Measurements from ENCODE around the gene HSPBP1.
"Not testable (repeated sequence)": the region's sequence is repeated elsewhere in the genome, so short reads cannot be mapped to it uniquely, and the experiment has no call there.

HSPBP1 gene

GRCh38 chr19:55226788-55227187, 53.1 kb downstream of the HSPBP1 start:
- H3K4me1 ChIP-seq (ENCODE audit: insufficient read depth, poor library complexity, severe bottlenecking): no peaks in the 10 kb centered on the region
- no peaks in the 10 kb centered on the region for H3K27me3 ChIP-seq (ENCODE audit: insufficient read depth, poor library complexity, severe bottlenecking)
- peaks cover 23% of the 10 kb centered on the region; the same call in 1 of the 2 replicates for H3K36me3 ChIP-seq (ENCODE audit: low read depth)
- H3K9me3 ChIP-seq (ENCODE audit: severe bottlenecking): no peaks in the 10 kb centered on the region
- H3K27ac ChIP-seq (ENCODE audit: poor library complexity, severe bottlenecking): no peak overlapping the region
- TF ChIP-seq CTCF (IDR thresholded peaks at IDR 0.05; ENCODE audit: poor library complexity, severe bottlenecking): no peak
- DNase-seq (ENCODE audit: low spot score) (no peak), ATAC-seq (ENCODE audit: low read depth) (no peak)
- no peak overlapping the region for H3K4me3 ChIP-seq (ENCODE audit: severe bottlenecking)

DNA sequence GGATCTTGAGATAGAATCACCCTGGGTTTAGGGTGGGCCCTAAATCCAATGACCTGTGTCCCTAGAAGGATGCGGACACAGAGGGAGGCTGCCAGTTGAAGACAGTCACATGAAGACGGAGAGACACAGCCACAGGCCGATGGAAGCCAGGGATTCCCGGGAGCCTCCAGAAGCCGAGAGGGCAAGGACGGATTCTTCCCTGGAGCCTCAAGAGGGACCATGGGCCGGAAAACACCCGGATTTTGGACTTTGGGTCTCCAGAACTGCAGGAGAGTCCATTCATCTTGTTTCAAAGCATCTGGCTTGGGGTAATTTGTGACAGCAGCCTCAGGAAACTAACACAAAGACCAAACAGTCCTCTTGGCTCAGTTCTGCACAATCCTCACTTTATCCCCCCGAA, 53.6 kb downstream of the HSPBP1 start:
- ATAC-seq (ENCODE audit: low read depth) (no peak), DNase-seq (ENCODE audit: low spot score) (no peak)
- no peak for TF ChIP-seq CTCF (IDR thresholded peaks at IDR 0.05; ENCODE audit: poor library complexity, severe bottlenecking)
- H3K27ac ChIP-seq (ENCODE audit: poor library complexity, severe bottlenecking): no peak overlapping the region
- no peaks in the 10 kb centered on the region for H3K4me1 ChIP-seq (ENCODE audit: insufficient read depth, poor library complexity, severe bottlenecking)
- no peak overlapping the region for H3K4me3 ChIP-seq (ENCODE audit: severe bottlenecking)
- H3K9me3 ChIP-seq (ENCODE audit: severe bottlenecking): no peaks in the 10 kb centered on the region
- no peaks in the 10 kb centered on the region for H3K27me3 ChIP-seq (ENCODE audit: insufficient read depth, poor library complexity, severe bottlenecking)
- peaks cover 18% of the 10 kb centered on the region; the same call in 1 of the 2 replicates for H3K36me3 ChIP-seq (ENCODE audit: low read depth)

DNA sequence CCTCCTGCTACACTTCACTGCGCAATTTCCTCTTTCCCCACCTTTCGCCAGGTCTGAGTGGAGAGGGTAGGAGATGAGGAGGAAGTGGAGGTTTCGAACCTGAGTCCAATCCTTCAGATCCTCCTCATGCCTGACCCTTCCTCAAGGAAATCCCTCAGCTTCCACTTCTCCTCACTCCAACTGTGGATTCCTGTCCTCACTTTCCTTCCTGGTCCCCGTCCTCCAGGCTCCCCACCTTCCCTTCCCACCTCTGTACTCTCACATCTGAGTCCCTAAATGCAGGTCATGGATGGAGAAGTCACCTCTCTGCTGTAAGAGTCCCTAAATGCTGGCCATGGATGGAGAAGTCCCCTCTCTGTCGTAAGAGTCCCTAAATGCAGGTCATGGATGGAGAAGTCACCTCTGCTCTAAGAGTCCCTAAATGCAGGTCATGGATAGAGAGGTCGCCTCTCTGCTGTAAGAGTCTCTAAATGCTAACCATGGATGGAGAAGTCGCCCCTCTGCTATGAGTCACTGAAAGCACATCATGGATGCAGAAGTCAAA, 54.4 kb downstream of the HSPBP1 start:
- Histone ChIP-seq H3K27ac (ENCODE audit: poor library complexity, severe bottlenecking) (no peak overlapping the region), H3K27me3 (ENCODE audit: insufficient read depth, poor library complexity, severe bottlenecking) (no peaks in the 10 kb centered on the region), H3K9me3 (ENCODE audit: severe bottlenecking) (no peaks in the 10 kb centered on the region), H3K4me1 (ENCODE audit: insufficient read depth, poor library complexity, severe bottlenecking) (no peaks in the 10 kb centered on the region), H3K4me3 (ENCODE audit: severe bottlenecking) (no peak overlapping the region), H3K36me3 (ENCODE audit: low read depth) (0 out of 2 replicates have a peak, but pooled peaks cover 17% of the 10 kb centered on the region)
- TF ChIP-seq CTCF (IDR thresholded peaks at IDR 0.05; ENCODE audit: poor library complexity, severe bottlenecking): no peak
- no peak for DNase-seq (ENCODE audit: low spot score)
- ATAC-seq (ENCODE audit: low read depth): no peak

DNA sequence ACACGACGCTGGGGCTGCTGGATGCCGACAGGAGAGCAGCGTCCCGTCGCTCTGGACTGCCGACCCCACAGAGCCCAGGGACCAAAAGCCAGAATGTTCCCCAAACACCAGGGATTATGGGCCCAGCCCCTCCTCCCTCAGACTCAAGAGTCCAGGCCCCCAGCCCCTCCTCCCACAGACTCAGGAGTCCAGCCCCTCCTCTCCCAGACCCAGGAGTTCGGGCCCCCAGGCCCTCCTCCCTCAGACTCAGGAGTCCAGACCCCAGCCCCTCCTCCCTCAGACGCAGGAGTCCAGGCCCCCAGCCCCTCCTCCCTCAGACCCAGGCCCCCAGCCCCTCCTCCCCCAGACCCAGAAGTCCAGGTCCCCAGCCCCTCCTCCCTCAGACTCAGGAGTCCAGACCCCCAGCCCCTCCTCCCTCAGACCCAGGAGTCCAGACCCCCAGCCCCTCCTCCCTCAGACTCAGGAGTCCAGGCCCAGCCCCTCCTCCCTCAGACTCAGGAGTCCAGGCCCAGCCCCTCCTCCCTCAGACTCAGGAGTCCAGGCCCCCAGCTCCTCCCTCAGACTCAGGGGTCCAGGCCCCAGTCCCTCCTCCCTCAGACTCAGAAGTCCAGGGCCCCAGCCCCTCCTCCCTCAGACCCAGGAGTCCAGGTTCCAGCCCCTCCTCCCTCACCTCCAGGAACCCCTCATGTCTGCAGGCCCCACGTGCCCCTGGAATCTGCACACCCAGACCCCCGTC, 55.1 kb downstream of the HSPBP1 start:
- H3K27me3 ChIP-seq (ENCODE audit: insufficient read depth, poor library complexity, severe bottlenecking); H3K4me1 ChIP-seq (ENCODE audit: insufficient read depth, poor library complexity, severe bottlenecking); DNase-seq (ENCODE audit: low spot score); H3K27ac ChIP-seq (ENCODE audit: poor library complexity, severe bottlenecking); ATAC-seq (ENCODE audit: low read depth); H3K9me3 ChIP-seq (ENCODE audit: severe bottlenecking); H3K4me3 ChIP-seq (ENCODE audit: severe bottlenecking): not testable (repeated sequence)
- H3K36me3 ChIP-seq (ENCODE audit: low read depth): 0 out of 2 replicates have a peak, but pooled peaks cover 12% of the 10 kb centered on the region

GRCh38 chr19:55224038-55224665, 55.8 kb downstream of the HSPBP1 start:
- no peak overlapping the region for H3K4me3 ChIP-seq (ENCODE audit: severe bottlenecking)
- H3K4me1 ChIP-seq (ENCODE audit: insufficient read depth, poor library complexity, severe bottlenecking): no peaks in the 10 kb centered on the region
- DNase-seq (ENCODE audit: low spot score) (no peak), ATAC-seq (ENCODE audit: low read depth) (no peak)
- H3K27ac ChIP-seq (ENCODE audit: poor library complexity, severe bottlenecking): no peak overlapping the region
- H3K27me3 ChIP-seq (ENCODE audit: insufficient read depth, poor library complexity, severe bottlenecking): no peaks in the 10 kb centered on the region
- TF ChIP-seq CTCF (IDR thresholded peaks at IDR 0.05; ENCODE audit: poor library complexity, severe bottlenecking): no peak
- 0 out of 2 replicates have a peak, but pooled peaks cover 8% of the 10 kb centered on the region for H3K36me3 ChIP-seq (ENCODE audit: low read depth)
- no peaks in the 10 kb centered on the region for H3K9me3 ChIP-seq (ENCODE audit: severe bottlenecking)
